Endothelial cell of umbilical vein (primary cell): ENCODE results near the gene TNFAIP1.

Experiments used
- CTCF ChIP-seq, 2 donors: IDR thresholded peaks; 1 replicate in 1 of 2; 2 replicates in 1 of 2; pipeline ENCODE4 v1.5.1; 2011; ENCODE audit warnings: low read length in 2 of 2, mild to moderate bottlenecking in 2 of 2, moderate library complexity in 2 of 2, control low read depth in 1 of 2, inconsistent platforms in 1 of 2, low read depth in 1 of 2; ENCODE audit not compliant: insufficient read depth in 1 of 2; ENCODE audit errors: extremely low read depth in 1 of 2
- EZH2 ChIP-seq: IDR thresholded peaks from 2 replicates; pipeline ENCODE4 v1.6.1; 2012; ENCODE audit warnings: borderline replicate concordance, low read depth, mild to moderate bottlenecking, moderate library complexity, low read length, inconsistent platforms; ENCODE audit not compliant: severe bottlenecking
- FOS ChIP-seq: IDR thresholded peaks from 2 replicates; pipeline ENCODE4 v1.6.1; 2011; ENCODE audit warnings: mild to moderate bottlenecking, low read length, moderate library complexity, borderline replicate concordance; ENCODE audit not compliant: insufficient read depth
- JUN ChIP-seq: IDR thresholded peaks from 2 replicates; pipeline ENCODE4 v1.6.1; 2011; ENCODE audit warnings: borderline replicate concordance, low read depth; ENCODE audit not compliant: insufficient read length, insufficient read depth
- MAX ChIP-seq: IDR thresholded peaks from 2 replicates; pipeline ENCODE4 v1.6.1; 2011; ENCODE audit not compliant: insufficient read depth, insufficient read length
- MYC ChIP-seq: IDR thresholded peaks from one replicate; pipeline ENCODE4 v1.6.1; 2011; ENCODE audit warnings: mild to moderate bottlenecking, low read depth, low read length
- POLR2A ChIP-seq: IDR thresholded peaks from 2 replicates; pipeline ENCODE4 v1.6.1; 2012; ENCODE audit warnings: low read depth, mild to moderate bottlenecking, control low read depth, low read length
- POLR2AphosphoS5 ChIP-seq: IDR thresholded peaks from 2 replicates; pipeline ENCODE4 v1.6.1; 2012; ENCODE audit warnings: low read depth, mild to moderate bottlenecking, control low read depth, low read length, moderate library complexity; ENCODE audit not compliant: insufficient read depth

- TF ChIP-seq CTCF (IDR thresholded peaks at IDR 0.05; ENCODE audit: extremely low read depth in 1 of 2, insufficient read depth in 1 of 2, low read depth in 1 of 2, low read length in 2 of 2) (no peak), POLR2AphosphoS5 (no peak), EZH2 (no peak), POLR2A (no peak), MYC (no peak), MAX (no peak), JUN (no peak), FOS (no peak)
Observed at GRCh38 chr17:28395426-28395825, 59.9 kb downstream of the TNFAIP1 start.
